Measurements from ENCODE around the gene CYLD.

DNA sequence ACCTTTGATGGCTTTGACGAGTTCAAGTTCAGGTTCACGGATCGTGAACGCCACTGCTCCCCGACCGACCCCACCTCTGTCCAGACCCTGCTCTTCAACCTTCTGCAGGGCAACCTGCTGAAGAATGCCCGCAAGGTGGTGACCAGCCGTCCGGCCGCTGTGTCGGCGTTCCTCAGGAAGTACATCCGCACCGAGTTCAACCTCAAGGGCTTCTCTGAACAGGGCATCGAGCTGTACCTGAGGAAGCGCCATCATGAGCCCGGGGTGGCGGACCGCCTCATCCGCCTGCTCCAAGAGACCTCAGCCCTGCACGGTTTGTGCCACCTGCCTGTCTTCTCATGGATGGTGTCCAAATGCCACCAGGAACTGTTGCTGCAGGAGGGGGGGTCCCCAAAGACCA, 30.8 kb upstream of the CYLD start:
- TF ChIP-seq, protein P1, sequence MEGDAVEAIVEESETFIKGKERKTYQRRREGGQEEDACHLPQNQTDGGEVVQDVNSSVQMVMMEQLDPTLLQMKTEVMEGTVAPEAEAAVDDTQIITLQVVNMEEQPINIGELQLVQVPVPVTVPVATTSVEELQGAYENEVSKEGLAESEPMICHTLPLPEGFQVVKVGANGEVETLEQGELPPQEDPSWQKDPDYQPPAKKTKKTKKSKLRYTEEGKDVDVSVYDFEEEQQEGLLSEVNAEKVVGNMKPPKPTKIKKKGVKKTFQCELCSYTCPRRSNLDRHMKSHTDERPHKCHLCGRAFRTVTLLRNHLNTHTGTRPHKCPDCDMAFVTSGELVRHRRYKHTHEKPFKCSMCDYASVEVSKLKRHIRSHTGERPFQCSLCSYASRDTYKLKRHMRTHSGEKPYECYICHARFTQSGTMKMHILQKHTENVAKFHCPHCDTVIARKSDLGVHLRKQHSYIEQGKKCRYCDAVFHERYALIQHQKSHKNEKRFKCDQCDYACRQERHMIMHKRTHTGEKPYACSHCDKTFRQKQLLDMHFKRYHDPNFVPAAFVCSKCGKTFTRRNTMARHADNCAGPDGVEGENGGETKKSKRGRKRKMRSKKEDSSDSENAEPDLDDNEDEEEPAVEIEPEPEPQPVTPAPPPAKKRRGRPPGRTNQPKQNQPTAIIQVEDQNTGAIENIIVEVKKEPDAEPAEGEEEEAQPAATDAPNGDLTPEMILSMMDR (IDR thresholded peaks at IDR 0.05; ENCODE audit: borderline replicate concordance, extremely low read depth, low read length, poor library complexity, severe bottlenecking) = no peak
- no peak for TF ChIP-seq EZH2 (IDR thresholded peaks at IDR 0.05; ENCODE audit: borderline replicate concordance, low read depth, low read length, severe bottlenecking)
